HFF-Myc (cell line): ENCODE results near the gene HSPB9.

Source experiments
- DNase-seq: peaks from one replicate; pipeline ENCODE4 v3.0.0-alpha.2; 2011; ENCODE audit warnings: low read depth; ENCODE audit errors: extremely low read depth
- H3K4me3 ChIP-seq: replicated peaks from 2 replicates; pipeline ENCODE4 v1.5.1; 2011; ENCODE audit warnings: low read depth, mild to moderate bottlenecking, control low read depth, low read length
- CTCF ChIP-seq: IDR thresholded peaks from 2 replicates; pipeline ENCODE4 v1.5.1; 2012; ENCODE audit warnings: mild to moderate bottlenecking, low read depth, low read length, control low read depth; ENCODE audit errors: missing control alignments

Gene HSPB9

DNA sequence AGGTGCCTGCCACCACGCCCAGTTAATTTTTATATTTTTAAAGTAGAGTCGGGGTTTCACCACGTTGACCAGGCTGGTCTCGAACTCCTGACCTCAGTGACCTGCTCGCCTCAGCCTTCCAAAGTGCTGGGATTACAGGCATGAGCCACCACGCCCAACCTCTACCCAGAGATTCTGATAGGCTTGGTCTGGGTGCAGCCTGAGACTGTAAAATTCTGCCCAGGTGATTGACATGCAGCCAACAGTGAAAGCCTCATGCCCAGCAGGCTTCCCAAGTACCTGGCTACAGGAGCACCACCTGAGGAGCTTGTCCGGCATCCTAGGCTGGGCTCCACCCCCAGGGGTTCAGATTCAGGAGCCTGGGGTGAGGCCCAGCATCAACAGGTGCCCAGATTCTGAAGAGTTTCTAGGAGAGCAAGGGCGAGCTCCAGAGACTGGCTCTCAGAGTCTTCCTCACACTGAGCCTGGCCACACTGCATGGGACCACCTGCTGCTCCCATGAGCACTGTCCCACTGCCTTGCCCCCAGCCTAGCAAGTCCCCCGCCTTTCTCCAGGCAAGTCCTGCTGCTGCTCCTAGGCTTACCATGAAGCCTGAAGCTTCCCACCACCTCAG, 41.0 kb upstream of the HSPB9 start:
- no peak for TF ChIP-seq CTCF
- no peak overlapping the region for H3K4me3 ChIP-seq
- no peak for DNase-seq

- no peak for TF ChIP-seq CTCF
- no peak for DNase-seq
These were observed 35.4 kb upstream of the HSPB9 start for GRCh38 chr17:42087042-42087701.

GRCh38 chr17:42087736-42088705, 34.6 kb upstream of the HSPB9 start:
- DNase-seq, result no peak
- H3K4me3 ChIP-seq, result no peak overlapping the region
- TF ChIP-seq CTCF, result no peak

More at GRCh38 chr17:42087042-42087701, 35.4 kb upstream of the HSPB9 start:
- no peak overlapping the region for H3K4me3 ChIP-seq

- no peak for DNase-seq
- TF ChIP-seq CTCF, result no peak
- H3K4me3 ChIP-seq, result no peak overlapping the region
These were observed 33.9 kb upstream of the HSPB9 start for GRCh38 chr17:42088736-42089135.

- TF ChIP-seq CTCF, result no peak
These were observed 31.4 kb upstream of the HSPB9 start for GRCh38 chr17:42090964-42091790.

GRCh38 chr17:42092939-42093338, 29.7 kb upstream of the HSPB9 start:
- DNase-seq, result no peak
- no peak for TF ChIP-seq CTCF

More at GRCh38 chr17:42090964-42091790, 31.4 kb upstream of the HSPB9 start:
- DNase-seq, result no peak
- no peak overlapping the region for H3K4me3 ChIP-seq

More at GRCh38 chr17:42092939-42093338, 29.7 kb upstream of the HSPB9 start:
- H3K4me3 ChIP-seq, result no peak overlapping the region
